HG03342 (cell line): ENCODE data around the gene PRR5.
"Not testable (repeated sequence)": the region's sequence is repeated elsewhere in the genome, so short reads cannot be mapped to it uniquely, and the experiment has no call there.

ENCODE experiments used
- ATAC-seq: cut with Tn5 transposase; IDR thresholded peaks from one replicate; pipeline ENCODE4 v1.9.1; 2021; ENCODE audit warnings: mild to moderate bottlenecking, moderate library complexity; ENCODE audit not compliant: unreplicated experiment

PRR5 gene

GRCh38 chr22:44732661-44733060 lies 30.7 kb downstream of the PRR5 start:
- no peak for ATAC-seq

GRCh38 chr22:44733426-44734106 lies 31.6 kb downstream of the PRR5 start:
- no peak for ATAC-seq

GRCh38 chr22:44734278-44734677 lies 32.3 kb downstream of the PRR5 start:
- no peak for ATAC-seq

GRCh38 chr22:44734801-44735517 lies 33.0 kb downstream of the PRR5 start:
- ATAC-seq, result no peak

GRCh38 chr22:44735518-44736428 lies 33.8 kb downstream of the PRR5 start:
- ATAC-seq, result no peak

GRCh38 chr22:44736581-44737405 lies 34.8 kb downstream of the PRR5 start:
- ATAC-seq, result no peak

GRCh38 chr22:44737406-44738346 lies 35.7 kb downstream of the PRR5 start:
- no peak for ATAC-seq

- ATAC-seq, result no peak
Observed at GRCh38 chr22:44738347-44738715, 36.3 kb downstream of the PRR5 start.

GRCh38 chr22:44739024-44739423 lies 37.0 kb downstream of the PRR5 start:
- no peak for ATAC-seq

- ATAC-seq, result not testable (repeated sequence)
Observed at GRCh38 chr22:44739666-44740065, 37.7 kb downstream of the PRR5 start.

GRCh38 chr22:44740307-44740706 lies 38.3 kb downstream of the PRR5 start:
- no peak for ATAC-seq

GRCh38 chr22:44741929-44742328 lies 39.9 kb downstream of the PRR5 start:
- no peak for ATAC-seq

- no peak for ATAC-seq
Observed at GRCh38 chr22:44743247-44743646, 41.2 kb downstream of the PRR5 start.

- ATAC-seq, result no peak
Observed at GRCh38 chr22:44743804-44744211, 41.8 kb downstream of the PRR5 start.

GRCh38 chr22:44745853-44746789 lies 44.1 kb downstream of the PRR5 start:
- no peak for ATAC-seq

- not testable (repeated sequence) for ATAC-seq
Observed at GRCh38 chr22:44747784-44748127, 45.8 kb downstream of the PRR5 start.

GRCh38 chr22:44748524-44748923 lies 46.5 kb downstream of the PRR5 start:
- no peak for ATAC-seq

- ATAC-seq, result no peak
Observed at GRCh38 chr22:44750481-44750880, 48.5 kb downstream of the PRR5 start.
